Kidney glomerular epithelial cell (primary cell): Measurements from ENCODE around the gene TMCC1.
"Not testable (repeated sequence)": the region's sequence is repeated elsewhere in the genome, so short reads cannot be mapped to it uniquely, and the experiment has no call there.

Source experiments
- DNase-seq: peaks from one replicate; lab custom pipeline; 2025; lab: John Stamatoyannopoulos, UW

TMCC1 gene

GRCh38 chr3:129773691-129774663 is 119.5 kb downstream of the TMCC1 start:
- no peak for DNase-seq

- DNase-seq, result no peak
Measured at GRCh38 chr3:129770604-129771003, 122.9 kb downstream of the TMCC1 start.

- no peak for DNase-seq
Measured at GRCh38 chr3:129769616-129770015, 123.9 kb downstream of the TMCC1 start.

GRCh38 chr3:129768728-129769127 is 124.8 kb downstream of the TMCC1 start:
- no peak for DNase-seq

- no peak for DNase-seq
Measured at GRCh38 chr3:129766135-129766534, 127.4 kb downstream of the TMCC1 start.

GRCh38 chr3:129764090-129764489 is 129.4 kb downstream of the TMCC1 start:
- no peak for DNase-seq

GRCh38 chr3:129758785-129759320 is 134.7 kb downstream of the TMCC1 start:
- DNase-seq, result no peak

- no peak for DNase-seq
Measured at GRCh38 chr3:129758306-129758705, 135.2 kb downstream of the TMCC1 start.

GRCh38 chr3:129756871-129757270 is 136.6 kb downstream of the TMCC1 start:
- no peak for DNase-seq

GRCh38 chr3:129751105-129751504 is 142.4 kb downstream of the TMCC1 start:
- not testable (repeated sequence) for DNase-seq

GRCh38 chr3:129749692-129750091 is 143.8 kb downstream of the TMCC1 start:
- DNase-seq, result no peak

- DNase-seq, result no peak
Measured at GRCh38 chr3:129747992-129748391, 145.5 kb downstream of the TMCC1 start.

- no peak for DNase-seq
Measured at GRCh38 chr3:129747136-129747535, 146.4 kb downstream of the TMCC1 start.

- DNase-seq, result no peak
Measured at GRCh38 chr3:129746629-129747028, 146.9 kb downstream of the TMCC1 start.

- no peak for DNase-seq
Measured at GRCh38 chr3:129745253-129745652, 148.3 kb downstream of the TMCC1 start.

GRCh38 chr3:129741794-129742193 is 151.7 kb downstream of the TMCC1 start:
- no peak for DNase-seq

GRCh38 chr3:129740090-129740489 is 153.4 kb downstream of the TMCC1 start:
- DNase-seq, result no peak

GRCh38 chr3:129739634-129740033 is 153.9 kb downstream of the TMCC1 start:
- no peak for DNase-seq

GRCh38 chr3:129738172-129738571 is 155.3 kb downstream of the TMCC1 start:
- DNase-seq, result no peak

GRCh38 chr3:129736070-129736469 is 157.4 kb downstream of the TMCC1 start:
- DNase-seq, result no peak

GRCh38 chr3:129735638-129736037 is 157.9 kb downstream of the TMCC1 start:
- no peak for DNase-seq

GRCh38 chr3:129734449-129734848 is 159.1 kb downstream of the TMCC1 start:
- DNase-seq, result no peak

GRCh38 chr3:129732200-129732876 is 161.2 kb downstream of the TMCC1 start:
- no peak for DNase-seq
